ENCODE data around the gene ATRNL1. TPM values are rescaled to one million over a fixed set of nuclear protein-coding genes. Genes with fewer than 3 reads are reported as not detected.

The ATRNL1 gene
- total RNA-seq, 2 donors from 2014 or later = not detected

GRCh38 chr10:115875172-115875571 is 782.0 kb downstream of the ATRNL1 start:
- Mint-ChIP-seq H3K4me3 (no peak overlapping the region), H3K36me3 (ENCODE audit: low read depth) (no peaks in the 10 kb centered on the region), H3K4me1 (no peaks in the 10 kb centered on the region), H3K27ac (no peak overlapping the region), H3K27me3 (no peaks in the 10 kb centered on the region)
- DNase-seq (no peak), ATAC-seq (no peak)
- H3K9me3 ChIP-seq (ENCODE audit: control insufficient read depth, low read length, poor library complexity, severe bottlenecking) = no peaks in the 10 kb centered on the region

DNA sequence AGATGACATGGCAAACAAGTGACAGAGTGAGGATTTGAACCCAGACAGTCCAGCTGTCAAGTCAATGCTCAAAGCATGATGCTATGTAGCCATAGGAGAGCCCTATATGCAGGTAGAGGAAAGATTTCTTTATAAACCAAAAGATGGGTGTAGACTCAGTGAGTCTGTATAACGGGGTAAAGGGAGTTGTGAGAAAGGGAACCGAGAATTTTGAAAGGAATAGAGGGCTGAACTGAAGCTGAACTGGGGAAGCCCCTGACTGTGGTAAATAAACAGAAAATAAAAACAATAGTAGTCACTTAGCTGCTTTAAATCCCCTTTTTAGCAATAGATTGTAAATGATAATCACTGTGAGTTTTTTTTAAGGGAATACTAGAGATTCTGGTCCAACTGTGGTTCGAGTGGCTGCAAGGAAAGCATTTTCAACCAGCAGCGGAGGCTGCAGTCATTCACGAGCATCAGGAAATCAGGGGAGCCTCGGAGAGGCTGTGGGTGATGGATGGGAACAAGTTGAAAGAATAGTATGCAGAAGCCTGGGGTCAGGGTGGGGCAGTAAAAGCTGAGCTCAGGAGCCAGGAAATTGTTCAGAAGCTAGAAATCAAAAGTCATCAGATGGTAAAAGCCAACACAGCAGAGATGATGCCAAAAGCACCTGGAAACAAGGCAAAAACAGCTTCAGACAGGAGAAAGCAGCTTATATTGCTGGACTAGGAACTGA is 786.4 kb downstream of the ATRNL1 start:
- H3K4me3 Mint-ChIP-seq = no peak overlapping the region

GRCh38 chr10:115882021-115882420 is 788.9 kb downstream of the ATRNL1 start:
- no peaks in the 10 kb centered on the region for H3K36me3 Mint-ChIP-seq (ENCODE audit: low read depth)
- H3K27me3 Mint-ChIP-seq = no peaks in the 10 kb centered on the region
- H3K4me3 Mint-ChIP-seq = no peak overlapping the region
- DNase-seq (no peak), ATAC-seq (no peak)
- H3K4me1 Mint-ChIP-seq = no peaks in the 10 kb centered on the region
- H3K27ac Mint-ChIP-seq = no peak overlapping the region
- H3K9me3 ChIP-seq (ENCODE audit: control insufficient read depth, low read length, poor library complexity, severe bottlenecking) = no peaks in the 10 kb centered on the region

More for the DNA sequence above, 786.4 kb downstream of the ATRNL1 start:
- DNase-seq (no peak), ATAC-seq (no peak)
- no peaks in the 10 kb centered on the region for H3K4me1 Mint-ChIP-seq
- H3K27me3 Mint-ChIP-seq = no peaks in the 10 kb centered on the region
- H3K27ac Mint-ChIP-seq = no peak overlapping the region
- no peaks in the 10 kb centered on the region for H3K36me3 Mint-ChIP-seq (ENCODE audit: low read depth)
- no peaks in the 10 kb centered on the region for H3K9me3 ChIP-seq (ENCODE audit: control insufficient read depth, low read length, poor library complexity, severe bottlenecking)

- Mint-ChIP-seq H3K27ac (no peak overlapping the region), H3K27me3 (no peaks in the 10 kb centered on the region), H3K4me1 (no peaks in the 10 kb centered on the region), H3K36me3 (ENCODE audit: low read depth) (no peaks in the 10 kb centered on the region), H3K4me3 (no peak overlapping the region)
- H3K9me3 ChIP-seq (ENCODE audit: control insufficient read depth, low read length, poor library complexity, severe bottlenecking) = no peaks in the 10 kb centered on the region
- no peak for DNase-seq
- ATAC-seq = no peak
These were observed 790.2 kb downstream of the ATRNL1 start for GRCh38 chr10:115883372-115883771.

DNA sequence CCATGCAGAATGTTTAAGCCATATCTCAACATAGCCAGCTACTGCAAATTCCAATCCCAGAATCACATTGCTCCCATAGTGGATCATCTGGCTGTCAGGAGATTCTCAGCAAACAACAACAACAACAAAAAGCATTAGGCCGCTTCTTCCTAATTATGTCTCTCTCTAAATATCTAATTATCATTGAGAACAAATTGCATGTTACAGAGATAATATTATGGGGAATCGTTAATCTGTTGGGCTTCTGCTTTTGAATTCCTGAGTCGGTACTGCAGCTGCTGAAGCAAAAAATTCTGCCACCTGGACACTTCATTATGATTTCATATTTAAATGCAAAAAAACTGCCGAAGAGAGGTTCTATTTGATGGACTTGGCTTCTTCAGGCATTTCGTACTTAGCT is 791.2 kb downstream of the ATRNL1 start:
- H3K4me1 Mint-ChIP-seq = no peaks in the 10 kb centered on the region
- no peak for DNase-seq
- H3K27me3 Mint-ChIP-seq = no peaks in the 10 kb centered on the region
- no peaks in the 10 kb centered on the region for H3K9me3 ChIP-seq (ENCODE audit: control insufficient read depth, low read length, poor library complexity, severe bottlenecking)
- no peak overlapping the region for H3K27ac Mint-ChIP-seq
- ATAC-seq = no peak
- H3K36me3 Mint-ChIP-seq (ENCODE audit: low read depth) = no peaks in the 10 kb centered on the region
- H3K4me3 Mint-ChIP-seq = no peak overlapping the region

DNA sequence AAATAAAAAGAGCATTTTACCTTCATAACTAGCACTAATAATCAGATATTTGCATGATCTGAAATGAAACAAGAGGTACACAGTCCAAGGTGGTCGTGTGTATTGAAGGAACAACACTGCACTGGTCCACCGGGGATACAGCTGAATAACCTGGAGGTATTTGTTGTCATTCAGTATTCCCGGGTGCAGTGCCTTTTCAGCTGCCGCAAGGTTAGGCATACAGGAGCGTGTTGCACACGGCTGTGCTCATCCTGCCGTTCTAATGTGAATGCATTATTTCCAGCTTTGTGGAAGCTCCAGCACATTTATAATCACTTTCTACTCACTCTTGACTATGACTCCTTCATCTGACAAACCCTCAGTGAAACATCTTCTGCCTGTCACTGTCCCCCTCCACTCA is 802.0 kb downstream of the ATRNL1 start:
- H3K9me3 ChIP-seq (ENCODE audit: control insufficient read depth, low read length, poor library complexity, severe bottlenecking) = no peaks in the 10 kb centered on the region
- Mint-ChIP-seq H3K27ac (no peak overlapping the region), H3K27me3 (no peaks in the 10 kb centered on the region), H3K4me1 (no peaks in the 10 kb centered on the region), H3K4me3 (no peak overlapping the region), H3K36me3 (ENCODE audit: low read depth) (no peaks in the 10 kb centered on the region)
- no peak for DNase-seq
- no peak for ATAC-seq

GRCh38 chr10:115898242-115898641 is 805.1 kb downstream of the ATRNL1 start:
- ATAC-seq (no peak), DNase-seq (no peak)
- no peaks in the 10 kb centered on the region for H3K27me3 Mint-ChIP-seq
- H3K4me1 Mint-ChIP-seq = no peaks in the 10 kb centered on the region
- H3K27ac Mint-ChIP-seq = no peak overlapping the region
- H3K4me3 Mint-ChIP-seq = no peak overlapping the region
- no peaks in the 10 kb centered on the region for H3K36me3 Mint-ChIP-seq (ENCODE audit: low read depth)
- no peaks in the 10 kb centered on the region for H3K9me3 ChIP-seq (ENCODE audit: control insufficient read depth, low read length, poor library complexity, severe bottlenecking)

- ATAC-seq (no peak), DNase-seq (no peak)
- no peak overlapping the region for H3K27ac Mint-ChIP-seq
- no peaks in the 10 kb centered on the region for H3K4me1 Mint-ChIP-seq
- H3K36me3 Mint-ChIP-seq (ENCODE audit: low read depth) = no peaks in the 10 kb centered on the region
- H3K9me3 ChIP-seq (ENCODE audit: control insufficient read depth, low read length, poor library complexity, severe bottlenecking) = no peaks in the 10 kb centered on the region
- H3K27me3 Mint-ChIP-seq = no peaks in the 10 kb centered on the region
- H3K4me3 Mint-ChIP-seq = no peak overlapping the region
These were observed 809.4 kb downstream of the ATRNL1 start for GRCh38 chr10:115902596-115902995.

GRCh38 chr10:115903207-115903606 is 810.0 kb downstream of the ATRNL1 start:
- H3K4me3 Mint-ChIP-seq = no peak overlapping the region
- ATAC-seq = no peak
- H3K9me3 ChIP-seq (ENCODE audit: control insufficient read depth, low read length, poor library complexity, severe bottlenecking) = no peaks in the 10 kb centered on the region
- DNase-seq = no peak
- no peaks in the 10 kb centered on the region for H3K27me3 Mint-ChIP-seq
- no peaks in the 10 kb centered on the region for H3K4me1 Mint-ChIP-seq
- no peaks in the 10 kb centered on the region for H3K36me3 Mint-ChIP-seq (ENCODE audit: low read depth)
- no peak overlapping the region for H3K27ac Mint-ChIP-seq

DNA sequence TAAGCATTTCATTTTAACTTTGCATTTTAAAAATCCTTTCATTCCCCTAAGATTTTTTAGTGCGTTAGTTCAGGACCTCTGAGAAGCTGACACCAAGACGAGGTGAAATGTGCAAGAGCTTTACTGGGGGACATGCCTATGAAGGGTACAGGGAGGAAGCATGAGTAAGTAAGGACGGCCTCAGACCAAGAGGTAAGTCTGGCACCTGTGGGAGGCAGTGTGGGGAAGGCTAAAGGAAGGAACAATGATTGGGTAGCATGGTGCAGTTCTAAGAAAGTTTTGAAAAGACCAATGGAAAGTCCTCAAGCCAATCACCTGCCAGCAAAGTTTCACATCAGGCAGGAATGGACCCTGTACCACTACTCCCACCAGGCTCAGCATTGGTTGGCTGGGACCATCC is 810.7 kb downstream of the ATRNL1 start:
- no peak for DNase-seq
- no peaks in the 10 kb centered on the region for H3K27me3 Mint-ChIP-seq
- no peaks in the 10 kb centered on the region for H3K4me1 Mint-ChIP-seq

DNA sequence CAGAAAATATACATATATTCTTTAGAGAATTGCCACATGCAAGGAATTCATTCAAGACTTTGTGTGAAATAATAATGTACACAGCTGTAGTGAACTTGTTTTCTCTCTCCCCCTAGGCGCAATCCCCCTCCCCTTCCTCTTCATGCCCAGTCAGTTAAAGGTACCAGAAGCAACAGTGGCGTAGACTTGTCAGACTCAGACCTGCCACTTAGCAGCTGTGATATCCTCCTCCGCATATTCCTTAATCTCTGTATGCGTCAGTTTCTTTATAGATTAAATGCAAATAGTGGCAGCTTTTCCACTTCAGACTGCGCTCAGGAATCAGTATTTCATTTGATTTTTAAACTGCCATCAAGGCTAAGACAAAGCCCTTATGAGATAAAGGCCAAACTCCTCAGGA is 815.9 kb downstream of the ATRNL1 start:
- Mint-ChIP-seq H3K27ac (no peak overlapping the region), H3K27me3 (no peaks in the 10 kb centered on the region), H3K4me3 (no peak overlapping the region), H3K4me1 (no peaks in the 10 kb centered on the region), H3K36me3 (ENCODE audit: low read depth) (no peaks in the 10 kb centered on the region)
- ATAC-seq (no peak), DNase-seq (no peak)
- H3K9me3 ChIP-seq (ENCODE audit: control insufficient read depth, low read length, poor library complexity, severe bottlenecking) = no peaks in the 10 kb centered on the region

More for the DNA sequence above, 810.7 kb downstream of the ATRNL1 start:
- Mint-ChIP-seq H3K36me3 (ENCODE audit: low read depth) (no peaks in the 10 kb centered on the region), H3K4me3 (no peak overlapping the region), H3K27ac (no peak overlapping the region)
- no peaks in the 10 kb centered on the region for H3K9me3 ChIP-seq (ENCODE audit: control insufficient read depth, low read length, poor library complexity, severe bottlenecking)
- no peak for ATAC-seq

DNA sequence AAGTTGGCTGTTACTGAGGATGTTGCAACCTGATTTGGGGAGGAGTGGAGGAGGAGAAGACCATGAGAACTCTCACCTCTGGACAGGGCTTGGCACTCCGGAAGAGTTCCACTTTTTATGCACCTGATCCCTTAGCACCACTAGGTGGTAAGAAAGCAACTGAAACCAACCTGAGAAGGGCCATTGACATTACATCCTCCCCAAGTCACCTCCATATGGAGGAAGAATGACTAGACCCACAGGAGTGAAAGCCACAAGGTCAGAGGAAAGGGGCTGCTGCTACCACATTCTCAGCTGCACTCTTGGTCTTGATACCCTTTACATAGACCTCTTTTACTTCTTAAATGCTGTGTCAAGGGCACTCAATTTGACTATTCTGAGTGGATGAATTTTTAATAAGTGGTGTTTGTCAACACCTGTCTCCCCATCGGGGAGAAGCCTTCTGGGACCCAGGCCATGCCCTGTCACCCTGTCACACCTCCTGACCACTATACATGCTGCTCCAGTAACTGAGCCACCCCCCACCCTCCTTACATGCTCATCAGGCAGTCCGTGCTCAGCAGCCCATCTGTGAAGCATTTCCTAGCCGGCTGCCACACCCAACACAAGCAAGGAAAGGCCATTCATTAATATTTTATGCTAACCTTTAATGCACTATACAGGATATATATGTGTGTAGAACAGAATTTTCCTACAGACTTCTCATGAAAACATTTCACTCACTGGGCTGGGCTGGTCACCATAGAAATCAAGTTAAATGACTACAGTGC is 817.0 kb downstream of the ATRNL1 start:
- ATAC-seq = no peak
- no peaks in the 10 kb centered on the region for H3K9me3 ChIP-seq (ENCODE audit: control insufficient read depth, low read length, poor library complexity, severe bottlenecking)
- no peaks in the 10 kb centered on the region for H3K27me3 Mint-ChIP-seq
- H3K36me3 Mint-ChIP-seq (ENCODE audit: low read depth) = no peaks in the 10 kb centered on the region
- no peak overlapping the region for H3K4me3 Mint-ChIP-seq
- H3K27ac Mint-ChIP-seq = no peak overlapping the region
- H3K4me1 Mint-ChIP-seq = no peaks in the 10 kb centered on the region
- no peak for DNase-seq

- ATAC-seq = no peak
- no peaks in the 10 kb centered on the region for H3K9me3 ChIP-seq (ENCODE audit: control insufficient read depth, low read length, poor library complexity, severe bottlenecking)
- H3K36me3 Mint-ChIP-seq (ENCODE audit: low read depth) = no peaks in the 10 kb centered on the region
- no peaks in the 10 kb centered on the region for H3K27me3 Mint-ChIP-seq
- H3K27ac Mint-ChIP-seq = no peak overlapping the region
- no peak overlapping the region for H3K4me3 Mint-ChIP-seq
- H3K4me1 Mint-ChIP-seq = no peaks in the 10 kb centered on the region
- no peak for DNase-seq
These were observed 821.3 kb downstream of the ATRNL1 start for GRCh38 chr10:115914475-115914874.

GRCh38 chr10:115915429-115915828 is 822.3 kb downstream of the ATRNL1 start:
- Mint-ChIP-seq H3K4me1 (no peaks in the 10 kb centered on the region), H3K36me3 (ENCODE audit: low read depth) (no peaks in the 10 kb centered on the region), H3K4me3 (no peak overlapping the region), H3K27ac (no peak overlapping the region), H3K27me3 (no peaks in the 10 kb centered on the region)
- no peak for DNase-seq
- H3K9me3 ChIP-seq (ENCODE audit: control insufficient read depth, low read length, poor library complexity, severe bottlenecking) = no peaks in the 10 kb centered on the region
- no peak for ATAC-seq

All from T-helper 17 cell (primary cell).